ENCODE results near the gene FAM163B. TPM values are rescaled to one million over a fixed set of nuclear protein-coding genes. Genes with fewer than 3 reads are reported as not detected.

Gene FAM163B
- total RNA-seq, 1 donor: not detected

- Histone ChIP-seq H3K9me3 (ENCODE audit: low read depth, low read length) (no peaks in the 10 kb centered on the region), H3K4me1 (ENCODE audit: insufficient read depth, low read length) (peaks cover 13% of the 10 kb centered on the region), H3K4me3 (ENCODE audit: low read length) (no peak overlapping the region), H3K27me3 (ENCODE audit: insufficient read depth, low read length) (no peaks in the 10 kb centered on the region)
Observed at GRCh38 chr9:133553973-133554713, 55.0 kb downstream of the FAM163B start.

- no peaks in the 10 kb centered on the region for H3K27me3 ChIP-seq (ENCODE audit: insufficient read depth, low read length)
- peaks cover 4% of the 10 kb centered on the region for H3K4me1 ChIP-seq (ENCODE audit: insufficient read depth, low read length)
- H3K4me3 ChIP-seq (ENCODE audit: low read length): no peak overlapping the region
- H3K9me3 ChIP-seq (ENCODE audit: low read depth, low read length): no peaks in the 10 kb centered on the region
Observed at GRCh38 chr9:133553123-133553522, 56.1 kb downstream of the FAM163B start.

DNA sequence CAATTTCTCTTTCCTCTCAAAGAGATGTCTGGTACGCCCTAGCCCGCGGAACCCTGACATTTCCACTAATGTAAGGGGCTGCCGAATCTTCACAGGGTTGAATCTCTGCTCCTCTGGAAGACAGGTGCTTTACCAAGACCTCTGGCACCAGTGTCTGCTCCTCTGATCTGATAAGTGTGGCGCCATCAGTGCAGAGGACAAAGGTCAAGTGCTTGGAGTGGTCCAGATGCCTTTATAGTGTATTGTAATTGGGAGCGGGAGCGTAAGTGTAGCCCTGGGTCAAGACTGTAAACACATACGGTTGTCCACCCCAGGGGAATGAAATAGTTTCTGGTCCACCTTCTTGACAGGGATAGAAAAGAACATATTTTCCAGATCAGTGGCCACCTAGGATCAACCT lies 57.0 kb downstream of the FAM163B start:
- Histone ChIP-seq H3K9me3 (ENCODE audit: low read depth, low read length) (no peaks in the 10 kb centered on the region), H3K27me3 (ENCODE audit: insufficient read depth, low read length) (no peaks in the 10 kb centered on the region), H3K4me1 (ENCODE audit: insufficient read depth, low read length) (no peaks in the 10 kb centered on the region), H3K4me3 (ENCODE audit: low read length) (no peak overlapping the region)

GRCh38 chr9:133551446-133551845 lies 57.7 kb downstream of the FAM163B start:
- Histone ChIP-seq H3K27me3 (ENCODE audit: insufficient read depth, low read length) (no peaks in the 10 kb centered on the region), H3K4me1 (ENCODE audit: insufficient read depth, low read length) (no peaks in the 10 kb centered on the region), H3K9me3 (ENCODE audit: low read depth, low read length) (no peaks in the 10 kb centered on the region), H3K4me3 (ENCODE audit: low read length) (no peak overlapping the region)

DNA sequence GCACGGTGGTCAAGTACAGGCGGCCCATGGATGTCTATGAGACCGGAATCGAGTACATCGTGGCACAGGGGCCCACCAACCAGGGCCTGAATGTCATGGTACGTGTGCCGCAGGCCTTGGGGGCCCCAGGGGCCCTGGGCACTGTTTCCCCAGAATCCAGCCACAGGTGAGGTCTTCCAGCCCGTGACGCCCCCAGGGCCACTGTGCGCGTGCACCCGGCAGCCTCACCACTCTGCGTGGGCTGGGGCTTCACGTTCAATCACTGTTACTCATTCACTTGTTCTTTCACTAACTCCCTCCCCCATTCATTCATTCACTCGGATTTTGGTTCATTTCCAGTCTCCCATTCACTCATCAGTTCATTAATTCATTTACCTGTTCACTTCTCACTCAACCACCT lies 62.1 kb downstream of the FAM163B start:
- Histone ChIP-seq H3K27me3 (ENCODE audit: insufficient read depth, low read length) (no peaks in the 10 kb centered on the region), H3K9me3 (ENCODE audit: low read depth, low read length) (no peaks in the 10 kb centered on the region), H3K4me3 (ENCODE audit: low read length) (no peak overlapping the region), H3K4me1 (ENCODE audit: insufficient read depth, low read length) (no peaks in the 10 kb centered on the region)

GRCh38 chr9:133546287-133546680 lies 62.9 kb downstream of the FAM163B start:
- Histone ChIP-seq H3K4me1 (ENCODE audit: insufficient read depth, low read length) (no peaks in the 10 kb centered on the region), H3K27me3 (ENCODE audit: insufficient read depth, low read length) (no peaks in the 10 kb centered on the region), H3K9me3 (ENCODE audit: low read depth, low read length) (no peaks in the 10 kb centered on the region), H3K4me3 (ENCODE audit: low read length) (no peak overlapping the region)

GRCh38 chr9:133545494-133546286 lies 63.5 kb downstream of the FAM163B start:
- no peak overlapping the region for H3K4me3 ChIP-seq (ENCODE audit: low read length)
- H3K4me1 ChIP-seq (ENCODE audit: insufficient read depth, low read length): no peaks in the 10 kb centered on the region
- H3K9me3 ChIP-seq (ENCODE audit: low read depth, low read length): no peaks in the 10 kb centered on the region
- no peaks in the 10 kb centered on the region for H3K27me3 ChIP-seq (ENCODE audit: insufficient read depth, low read length)

DNA sequence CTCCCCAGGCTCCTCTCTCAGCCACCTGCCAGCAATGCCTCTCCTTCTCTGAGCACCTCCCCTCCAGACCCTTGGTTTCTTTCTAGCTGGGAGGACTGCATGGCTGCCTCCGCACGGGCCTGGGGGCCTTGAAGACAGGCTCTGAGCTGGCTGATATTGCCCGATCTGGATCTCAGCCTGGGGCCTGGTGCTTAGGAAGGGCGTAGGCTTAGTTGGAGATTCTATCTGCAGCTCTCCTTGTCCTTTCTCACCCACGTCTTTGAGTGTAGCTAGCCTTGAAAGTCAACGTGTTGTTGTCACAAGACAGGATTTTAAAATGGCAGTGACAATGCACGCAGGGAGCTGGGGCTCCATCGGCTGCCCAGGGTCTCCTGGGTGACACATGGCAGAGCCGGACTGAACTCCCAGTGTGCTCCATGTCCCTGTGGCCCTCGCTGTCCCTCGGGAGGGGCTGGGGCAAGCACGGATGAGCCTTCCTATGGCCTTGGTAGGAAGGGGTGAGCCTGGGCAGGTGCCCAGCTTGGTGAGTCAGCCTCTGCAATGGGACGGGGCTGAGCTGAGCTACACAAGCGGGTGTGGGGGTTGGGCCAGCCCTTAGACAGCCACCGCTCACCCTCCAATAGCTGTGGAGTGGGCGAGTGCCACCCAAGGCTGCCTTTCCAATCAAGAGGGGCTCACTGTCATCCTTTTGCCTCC lies 65.3 kb downstream of the FAM163B start:
- Histone ChIP-seq H3K4me3 (ENCODE audit: low read length) (no peak overlapping the region), H3K9me3 (ENCODE audit: low read depth, low read length) (no peaks in the 10 kb centered on the region), H3K4me1 (ENCODE audit: insufficient read depth, low read length) (no peaks in the 10 kb centered on the region), H3K27me3 (ENCODE audit: insufficient read depth, low read length) (no peaks in the 10 kb centered on the region)

GRCh38 chr9:133542002-133542401 lies 67.2 kb downstream of the FAM163B start:
- H3K4me3 ChIP-seq (ENCODE audit: low read length): no peak overlapping the region
- H3K27me3 ChIP-seq (ENCODE audit: insufficient read depth, low read length): no peaks in the 10 kb centered on the region
- no peaks in the 10 kb centered on the region for H3K9me3 ChIP-seq (ENCODE audit: low read depth, low read length)
- H3K4me1 ChIP-seq (ENCODE audit: insufficient read depth, low read length): no peaks in the 10 kb centered on the region

- Histone ChIP-seq H3K4me1 (ENCODE audit: insufficient read depth, low read length) (no peaks in the 10 kb centered on the region), H3K4me3 (ENCODE audit: low read length) (no peak overlapping the region), H3K9me3 (ENCODE audit: low read depth, low read length) (no peaks in the 10 kb centered on the region), H3K27me3 (ENCODE audit: insufficient read depth, low read length) (no peaks in the 10 kb centered on the region)
Observed at GRCh38 chr9:133540698-133541025, 68.5 kb downstream of the FAM163B start.

DNA sequence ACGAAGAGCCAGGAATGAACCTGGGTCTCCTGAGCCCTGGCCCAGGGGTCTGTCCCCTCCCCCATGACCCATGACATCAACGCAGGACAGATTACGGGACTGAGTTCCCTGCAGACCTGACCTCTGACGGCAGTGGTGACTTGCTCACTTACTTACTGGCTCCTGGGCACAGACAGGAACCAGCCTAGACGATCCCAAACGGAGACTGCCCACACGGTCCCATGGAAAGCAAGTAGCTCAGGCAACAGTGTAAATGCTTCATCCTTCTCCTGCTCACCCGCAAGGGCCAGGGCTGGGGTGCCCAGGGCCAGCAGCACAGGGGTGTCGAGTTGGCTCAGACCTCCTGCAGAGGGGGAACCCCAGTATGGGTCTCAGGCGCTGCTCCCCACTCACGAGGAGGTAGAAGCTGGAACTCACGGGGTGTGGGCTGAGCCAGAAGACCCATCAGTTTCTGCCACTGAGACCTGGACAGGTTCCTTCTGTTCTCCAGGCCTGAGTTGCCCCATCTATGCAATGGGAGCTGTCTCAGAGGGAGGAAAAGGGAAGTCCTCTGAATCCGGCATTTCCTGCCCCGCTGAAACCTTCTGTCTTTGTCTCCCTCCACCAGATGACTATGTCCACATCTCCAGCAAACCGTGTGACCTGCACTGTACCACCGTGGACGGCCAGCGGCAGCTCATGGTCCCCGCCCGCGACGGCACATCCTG lies 69.0 kb downstream of the FAM163B start:
- no peak overlapping the region for H3K4me3 ChIP-seq (ENCODE audit: low read length)
- H3K4me1 ChIP-seq (ENCODE audit: insufficient read depth, low read length): no peaks in the 10 kb centered on the region

GRCh38 chr9:133538851-133539833 lies 70.0 kb downstream of the FAM163B start:
- H3K4me1 ChIP-seq (ENCODE audit: insufficient read depth, low read length): no peaks in the 10 kb centered on the region
- no peaks in the 10 kb centered on the region for H3K9me3 ChIP-seq (ENCODE audit: low read depth, low read length)
- no peak overlapping the region for H3K4me3 ChIP-seq (ENCODE audit: low read length)
- H3K27me3 ChIP-seq (ENCODE audit: insufficient read depth, low read length): peaks cover 2% of the 10 kb centered on the region

More for the DNA sequence above, 69.0 kb downstream of the FAM163B start:
- no peaks in the 10 kb centered on the region for H3K9me3 ChIP-seq (ENCODE audit: low read depth, low read length)
- no peaks in the 10 kb centered on the region for H3K27me3 ChIP-seq (ENCODE audit: insufficient read depth, low read length)

DNA sequence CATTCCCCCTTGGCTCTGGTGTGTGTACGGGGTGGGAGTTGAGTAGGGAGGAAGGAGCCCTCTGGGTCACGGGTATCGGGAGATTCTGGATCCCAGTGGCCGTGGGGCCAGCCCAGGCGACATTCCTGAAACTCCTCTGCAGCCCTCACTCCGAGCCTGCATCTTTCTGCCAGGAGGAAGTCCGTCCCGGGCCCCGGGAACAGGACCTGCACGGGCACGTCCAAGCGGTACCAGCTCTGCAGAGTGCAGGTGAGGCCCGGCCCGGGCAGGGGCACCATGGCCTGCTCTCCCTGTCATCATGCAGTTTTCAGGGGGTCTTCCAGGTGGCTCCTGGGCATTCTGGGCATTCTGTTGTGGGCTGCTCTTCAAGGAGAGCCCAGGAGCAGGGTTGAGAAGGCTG lies 71.0 kb downstream of the FAM163B start:
- Histone ChIP-seq H3K4me3 (ENCODE audit: low read length) (no peak overlapping the region), H3K4me1 (ENCODE audit: insufficient read depth, low read length) (no peaks in the 10 kb centered on the region), H3K27me3 (ENCODE audit: insufficient read depth, low read length) (peaks cover 4% of the 10 kb centered on the region), H3K9me3 (ENCODE audit: low read depth, low read length) (no peaks in the 10 kb centered on the region)

- Histone ChIP-seq H3K27me3 (ENCODE audit: insufficient read depth, low read length) (peaks cover 4% of the 10 kb centered on the region), H3K4me1 (ENCODE audit: insufficient read depth, low read length) (no peaks in the 10 kb centered on the region), H3K4me3 (ENCODE audit: low read length) (no peak overlapping the region), H3K9me3 (ENCODE audit: low read depth, low read length) (no peaks in the 10 kb centered on the region)
Observed at GRCh38 chr9:133537257-133537656, 71.9 kb downstream of the FAM163B start.
